Measurements from ENCODE around the gene PRMT5. TPM values are rescaled to one million over a fixed set of nuclear protein-coding genes. Genes with fewer than 3 reads are reported as not detected.
A peak's percentile ranks its signal among the peaks of the same experiment; 100 is the strongest.

PRMT5 gene
- total RNA-seq, 1 experiment from 2014 or later: 62.8 TPM

- in situ Hi-C loops (cut with HindIII; ENCODE audit: low pct_unique_long_range_greater_than_20kb, low sequenced_read_pairs): no loop called here
- no peak for DNase-seq (ENCODE audit: low read depth, low spot score)
These were observed 21.7 kb downstream of the PRMT5 start for GRCh38 chr14:22907429-22907828.

DNA sequence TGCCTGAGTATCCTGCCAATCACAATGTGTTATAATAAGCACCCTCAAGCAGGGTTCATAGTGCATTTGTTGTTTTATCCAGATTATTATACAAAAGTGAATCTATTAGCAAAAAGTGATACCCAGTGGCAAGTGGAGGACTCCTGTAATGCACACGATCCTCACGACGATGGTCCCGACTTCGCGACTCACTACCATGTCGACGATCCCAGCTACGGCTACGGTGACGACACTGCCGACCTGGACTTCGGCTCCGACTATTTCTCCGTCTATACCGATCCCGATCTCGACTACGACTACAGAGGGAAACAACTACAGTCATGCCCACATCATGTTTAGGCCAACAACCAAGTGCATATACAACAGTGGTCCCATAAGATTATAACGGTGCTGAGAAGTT lies 23.1 kb downstream of the PRMT5 start:
- in situ Hi-C loops (cut with HindIII; ENCODE audit: low pct_unique_long_range_greater_than_20kb, low sequenced_read_pairs): no loop called here
- no peak for DNase-seq (ENCODE audit: low read depth, low spot score)

DNA sequence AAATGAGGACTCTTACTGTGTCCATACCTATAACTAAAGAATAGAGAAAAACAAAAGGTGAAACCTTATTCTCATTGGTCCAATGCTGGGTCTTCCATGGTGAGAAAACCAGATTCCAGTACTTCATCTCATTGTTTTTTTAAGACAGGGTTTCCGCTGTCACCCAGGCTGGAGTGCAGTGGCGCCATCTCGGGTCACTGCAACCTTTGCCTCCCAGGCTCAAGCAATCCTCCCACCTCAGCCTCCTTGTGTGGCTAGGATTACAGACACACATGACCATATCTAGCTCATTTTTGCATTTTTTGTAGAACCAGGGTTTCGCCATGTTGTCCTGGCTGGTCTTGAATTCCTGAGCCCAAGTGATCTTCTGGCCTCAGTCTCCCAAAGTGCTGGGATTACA lies 23.5 kb downstream of the PRMT5 start:
- in situ Hi-C loops (cut with HindIII; ENCODE audit: low pct_unique_long_range_greater_than_20kb, low sequenced_read_pairs): no loop called here
- DNase-seq (ENCODE audit: low read depth, low spot score): no peak

- in situ Hi-C loops (cut with HindIII; ENCODE audit: low pct_unique_long_range_greater_than_20kb, low sequenced_read_pairs): no loop called here
- no peak for DNase-seq (ENCODE audit: low read depth, low spot score)
These were observed 25.5 kb downstream of the PRMT5 start for GRCh38 chr14:22903742-22904087.

DNA sequence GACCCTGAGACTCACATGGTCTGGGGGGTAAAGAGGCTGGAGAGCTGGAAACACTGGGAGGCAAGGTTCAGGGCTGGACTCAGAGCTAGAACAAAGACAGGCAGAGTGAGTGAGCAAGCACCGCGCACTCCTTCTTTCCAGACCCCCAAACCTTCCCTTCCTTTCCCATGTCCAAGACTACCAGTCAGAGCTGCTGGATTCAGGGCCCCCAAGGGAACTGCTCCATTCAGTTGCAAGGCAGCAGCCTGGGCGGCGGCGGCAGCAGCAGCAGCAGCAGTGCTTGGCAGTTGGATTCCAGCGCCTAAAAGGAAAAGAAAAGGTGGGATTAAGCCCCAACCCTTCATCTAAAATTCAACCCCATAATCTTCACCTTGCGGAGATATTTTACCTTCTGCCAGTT lies 27.4 kb downstream of the PRMT5 start:
- in situ Hi-C loops (cut with HindIII; ENCODE audit: low pct_unique_long_range_greater_than_20kb, low sequenced_read_pairs): no loop called here
- DNase-seq (ENCODE audit: low read depth, low spot score): no peak

DNA sequence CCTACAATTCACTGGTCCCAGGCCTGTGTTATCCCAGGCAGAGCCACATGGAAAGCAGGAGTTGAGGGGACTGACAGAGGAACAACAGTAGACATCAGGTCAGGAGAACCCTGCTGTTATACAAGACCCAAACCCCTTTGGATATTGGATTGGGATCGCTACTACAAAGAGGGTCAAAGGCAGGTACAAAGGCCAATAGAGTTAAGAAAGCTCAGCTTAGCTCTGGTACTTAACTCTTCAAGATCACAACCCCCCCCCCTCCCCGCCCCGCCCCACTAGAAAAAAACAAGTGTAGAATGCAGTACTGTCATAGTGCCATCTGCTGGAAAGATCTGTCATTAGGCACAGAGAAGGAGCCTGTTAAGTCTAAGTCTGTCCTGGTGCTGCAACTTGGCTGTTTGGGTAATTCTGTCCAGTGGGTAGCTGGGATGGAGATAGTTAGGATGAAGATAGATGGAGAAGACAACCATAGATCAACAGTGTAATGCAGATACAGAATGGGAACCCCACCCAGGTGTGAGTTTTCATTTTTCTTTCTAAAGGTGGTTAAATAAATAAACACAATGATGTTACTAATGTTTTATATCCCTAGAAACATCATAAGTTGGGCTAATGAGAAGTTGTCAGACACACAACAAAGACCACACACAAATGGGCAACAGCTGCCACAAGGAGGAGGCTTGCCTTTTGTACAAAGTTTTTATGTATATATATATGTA lies 28.9 kb downstream of the PRMT5 start:
- in situ Hi-C loops (cut with HindIII; ENCODE audit: low pct_unique_long_range_greater_than_20kb, low sequenced_read_pairs): no loop called here

DNA sequence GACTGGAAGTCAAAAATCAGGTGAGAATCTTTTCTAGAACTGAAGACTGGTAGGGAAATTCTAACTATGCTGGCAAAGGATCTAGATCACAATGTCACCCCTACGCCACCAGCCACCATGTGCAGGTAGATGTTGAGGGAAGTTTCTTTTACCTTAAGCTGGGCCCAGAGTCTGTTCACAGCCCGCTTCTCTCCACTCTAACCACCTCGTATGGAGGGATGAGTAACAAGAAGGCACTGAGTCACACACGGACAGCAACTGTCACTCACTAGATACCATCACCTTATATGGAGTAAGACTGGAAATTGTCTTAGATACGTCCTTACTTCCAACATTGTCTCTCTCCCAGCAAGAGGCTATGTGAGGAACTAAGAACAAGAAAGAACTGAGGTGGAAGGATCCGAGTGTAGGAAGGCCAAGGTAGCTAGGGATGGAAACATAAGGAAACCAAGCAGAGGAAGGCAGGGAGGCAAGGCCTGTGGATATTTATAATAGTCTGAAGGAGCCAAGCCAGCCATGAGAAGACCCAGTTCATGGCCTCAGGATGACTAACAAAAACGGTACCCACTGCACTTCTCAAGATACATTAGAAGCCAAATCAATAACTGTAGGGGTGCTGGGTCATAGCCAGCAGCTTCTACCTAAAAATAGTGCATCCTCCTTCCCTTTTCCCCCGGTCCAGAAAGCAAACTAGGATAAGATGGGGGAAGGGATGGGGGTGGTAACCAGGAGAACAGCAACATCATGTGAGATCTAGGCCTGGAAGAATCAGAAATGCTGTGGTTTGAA lies 30.7 kb downstream of the PRMT5 start:
- DNase-seq (ENCODE audit: low read depth, low spot score): no peak

More for the DNA sequence above, 28.9 kb downstream of the PRMT5 start:
- DNase-seq (ENCODE audit: low read depth, low spot score): peak; percentile 82

GRCh38 chr14:22897357-22897756 lies 31.8 kb downstream of the PRMT5 start:
- in situ Hi-C loops (cut with HindIII; ENCODE audit: low pct_unique_long_range_greater_than_20kb, low sequenced_read_pairs): no loop called here
- DNase-seq (ENCODE audit: low read depth, low spot score): no peak

More for the DNA sequence above, 30.7 kb downstream of the PRMT5 start:
- in situ Hi-C loops (cut with HindIII; ENCODE audit: low pct_unique_long_range_greater_than_20kb, low sequenced_read_pairs): no loop called here

GRCh38 chr14:22896760-22897159 lies 32.4 kb downstream of the PRMT5 start:
- in situ Hi-C loops (cut with HindIII; ENCODE audit: low pct_unique_long_range_greater_than_20kb, low sequenced_read_pairs): no loop called here
- no peak for DNase-seq (ENCODE audit: low read depth, low spot score)

DNA sequence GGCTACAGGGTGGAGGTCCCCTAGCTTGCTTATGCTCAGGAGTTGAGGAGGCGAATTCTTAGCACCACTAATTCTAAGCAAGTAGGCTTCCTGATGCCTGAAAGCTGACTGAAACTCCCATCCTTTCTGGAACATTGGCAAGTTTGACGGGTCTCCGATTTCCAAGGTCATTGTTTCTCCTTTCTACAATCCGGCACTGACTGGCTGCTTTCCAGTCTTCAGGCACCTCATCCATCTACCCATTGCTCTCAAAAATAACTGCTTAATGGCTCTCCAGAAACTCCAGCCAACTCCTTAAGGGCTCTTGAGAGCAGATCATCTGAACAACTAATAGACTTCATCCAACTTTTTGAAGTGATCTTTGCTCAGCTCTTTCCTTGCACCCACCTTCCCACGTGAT lies 32.8 kb downstream of the PRMT5 start:
- in situ Hi-C loops (cut with HindIII; ENCODE audit: low pct_unique_long_range_greater_than_20kb, low sequenced_read_pairs): no loop called here
- no peak for DNase-seq (ENCODE audit: low read depth, low spot score)

DNA sequence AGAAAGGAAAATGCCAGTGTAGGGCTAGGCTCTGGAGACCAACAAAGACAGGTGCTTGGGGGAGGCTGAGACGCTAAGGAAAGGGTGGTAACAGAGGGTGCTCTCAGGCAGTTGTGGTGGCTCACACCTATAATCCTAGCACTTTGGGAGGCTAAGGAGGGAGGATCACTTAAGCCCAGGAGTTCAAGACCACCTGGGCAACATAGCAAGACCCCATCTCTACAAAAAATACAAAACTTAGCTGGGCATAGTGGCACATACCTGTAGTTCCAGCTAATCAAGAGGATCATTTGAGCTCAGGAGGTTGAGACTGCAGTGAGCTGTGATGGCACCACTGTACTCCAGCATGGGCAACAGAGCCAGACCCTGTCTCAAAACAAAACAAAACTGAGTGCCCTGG lies 33.8 kb downstream of the PRMT5 start:
- in situ Hi-C loops (cut with HindIII; ENCODE audit: low pct_unique_long_range_greater_than_20kb, low sequenced_read_pairs): no loop called here
- DNase-seq (ENCODE audit: low read depth, low spot score): no peak

- in situ Hi-C loops (cut with HindIII; ENCODE audit: low pct_unique_long_range_greater_than_20kb, low sequenced_read_pairs): no loop called here
- no peak for DNase-seq (ENCODE audit: low read depth, low spot score)
These were observed 35.5 kb downstream of the PRMT5 start for GRCh38 chr14:22893706-22894105.

DNA sequence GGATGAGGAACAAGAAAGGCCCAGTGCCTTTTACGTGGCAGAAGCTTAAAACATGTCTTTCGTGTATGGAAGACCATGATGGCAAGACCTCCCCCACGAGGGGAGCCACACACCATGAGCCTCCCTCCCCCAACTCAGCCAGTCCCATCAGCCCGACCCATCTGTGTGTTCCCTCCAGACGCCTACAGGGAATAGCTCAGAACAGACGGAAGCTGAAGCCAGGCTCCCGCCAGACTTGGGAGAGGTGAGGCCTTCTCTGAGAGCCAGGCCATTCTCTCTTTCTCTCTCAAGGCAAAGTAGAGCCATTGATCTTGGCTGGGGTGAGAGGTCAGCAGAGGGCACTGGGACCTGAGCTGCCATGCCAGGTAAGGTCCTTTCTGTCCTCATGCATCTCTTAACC lies 36.7 kb downstream of the PRMT5 start:
- in situ Hi-C loops (cut with HindIII; ENCODE audit: low pct_unique_long_range_greater_than_20kb, low sequenced_read_pairs): no loop called here
- DNase-seq (ENCODE audit: low read depth, low spot score): no peak

- in situ Hi-C loops (cut with HindIII; ENCODE audit: low pct_unique_long_range_greater_than_20kb, low sequenced_read_pairs): no loop called here
- no peak for DNase-seq (ENCODE audit: low read depth, low spot score)
These were observed 38.8 kb downstream of the PRMT5 start for GRCh38 chr14:22890416-22890815.

- in situ Hi-C loops (cut with HindIII; ENCODE audit: low pct_unique_long_range_greater_than_20kb, low sequenced_read_pairs): no loop called here
- no peak for DNase-seq (ENCODE audit: low read depth, low spot score)
These were observed 40.5 kb downstream of the PRMT5 start for GRCh38 chr14:22888662-22889061.

GRCh38 chr14:22887990-22888378 lies 41.2 kb downstream of the PRMT5 start:
- in situ Hi-C loops (cut with HindIII; ENCODE audit: low pct_unique_long_range_greater_than_20kb, low sequenced_read_pairs): no loop called here
- no peak for DNase-seq (ENCODE audit: low read depth, low spot score)

DNA sequence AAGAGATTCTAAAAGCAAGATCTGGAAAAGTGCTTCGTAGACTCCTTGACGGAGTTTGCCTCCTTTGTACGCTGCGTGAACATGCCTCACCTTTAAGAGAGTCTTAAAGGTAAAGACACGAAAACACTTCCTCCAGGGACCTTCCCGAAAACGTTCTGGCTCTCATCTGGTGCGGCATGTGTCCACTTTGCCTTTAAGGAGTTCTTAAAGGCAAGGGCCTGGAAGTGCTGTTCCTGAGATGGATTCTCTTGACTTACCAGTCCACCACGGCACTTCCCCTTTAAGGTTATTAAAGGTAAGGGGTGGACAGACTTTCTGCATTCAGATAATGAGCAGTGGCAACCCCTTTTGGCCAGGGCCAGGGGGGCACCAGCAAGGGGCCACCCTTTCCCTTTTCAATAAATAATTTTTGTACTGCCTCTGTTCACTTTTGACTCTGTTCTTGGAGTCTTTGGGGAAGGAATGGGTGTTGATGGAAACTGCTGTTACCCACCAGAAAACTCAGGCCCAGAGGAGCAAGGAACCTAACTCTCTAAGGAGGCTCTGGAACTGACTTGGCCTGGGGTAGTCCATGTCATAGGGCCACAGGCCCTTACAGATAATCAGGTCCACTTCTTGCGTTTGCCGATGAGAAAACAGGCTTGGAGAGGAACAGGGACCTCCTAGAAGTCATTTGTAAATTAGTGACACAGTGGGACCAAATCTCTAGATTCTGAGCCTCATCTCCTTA lies 41.8 kb downstream of the PRMT5 start:
- peak; percentile 46 for DNase-seq (ENCODE audit: low read depth, low spot score)
- in situ Hi-C loops (cut with HindIII; ENCODE audit: low pct_unique_long_range_greater_than_20kb, low sequenced_read_pairs): no loop called here

- in situ Hi-C loops (cut with HindIII; ENCODE audit: low pct_unique_long_range_greater_than_20kb, low sequenced_read_pairs): no loop called here
- peak; percentile 12 for DNase-seq (ENCODE audit: low read depth, low spot score)
These were observed 42.5 kb downstream of the PRMT5 start for GRCh38 chr14:22886500-22887259.
